Panc1 (cell line): Measurements from ENCODE around the gene MUC2.

Experiments
- CTCF ChIP-seq: fragments of 450-650 bp; IDR thresholded peaks from 2 replicates; pipeline ENCODE4 v1.5.1; 2017; ENCODE audit warnings: mild to moderate bottlenecking
- POLR2AphosphoS5 ChIP-seq: IDR thresholded peaks from 2 replicates; pipeline ENCODE4 v1.6.1; 2012; ENCODE audit warnings: mild to moderate bottlenecking, low read depth, low read length, moderate library complexity
- REST ChIP-seq, 2 experiments: IDR thresholded peaks; 2 replicates each; pipeline ENCODE4 v1.6.1; 2011 to 2012; ENCODE audit warnings: low read depth in 2 of 2, control low read depth in 1 of 2, low read length in 1 of 2, mild to moderate bottlenecking in 1 of 2, moderate library complexity in 1 of 2; ENCODE audit not compliant: insufficient read depth in 1 of 2
- TCF7L2 ChIP-seq: IDR thresholded peaks from 2 replicates; pipeline ENCODE4 v1.6.1; 2011; ENCODE audit warnings: mild to moderate bottlenecking, low read depth, low read length, inconsistent platforms

DNA sequence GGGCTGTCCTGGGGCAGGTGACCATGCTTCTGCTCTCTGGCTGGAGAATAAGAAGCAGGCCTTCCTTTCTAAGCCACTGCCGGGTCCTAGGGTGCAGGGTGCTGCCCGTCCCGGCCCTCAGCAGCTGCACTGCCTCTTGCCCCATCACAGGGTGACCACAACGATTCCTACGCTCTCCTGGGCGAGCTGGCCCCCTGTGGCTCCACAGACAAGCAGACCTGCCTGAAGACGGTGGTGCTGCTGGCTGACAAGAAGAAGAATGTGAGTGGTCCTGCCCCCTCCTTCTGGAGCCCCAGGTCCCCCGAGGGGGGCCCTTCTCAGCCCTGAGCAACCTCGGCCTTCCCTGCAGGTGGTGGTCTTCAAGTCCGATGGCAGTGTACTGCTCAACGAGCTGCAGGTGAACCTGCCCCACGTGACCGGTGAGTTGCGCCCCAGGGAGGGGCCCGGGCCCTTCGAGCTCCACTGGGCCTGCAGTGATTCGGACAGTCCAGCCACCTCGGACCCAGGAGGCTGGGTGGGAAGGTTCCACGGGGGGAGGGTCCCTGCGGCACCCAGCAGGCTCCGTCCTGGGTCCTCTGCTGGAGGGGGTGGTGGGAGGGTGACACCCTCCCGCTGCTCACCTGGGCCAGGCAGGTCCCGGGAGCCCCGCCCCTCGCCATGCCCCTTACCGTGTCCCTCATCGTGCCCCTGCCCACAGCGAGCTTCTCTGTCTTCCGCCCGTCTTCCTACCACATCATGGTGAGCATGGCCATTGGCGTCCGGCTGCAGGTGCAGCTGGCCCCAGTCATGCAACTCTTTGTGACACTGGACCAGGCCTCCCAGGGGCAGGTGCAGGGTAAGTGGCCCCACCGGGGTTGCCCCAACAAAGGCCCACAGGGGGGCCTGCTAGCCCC is 8.3 kb downstream of the MUC2 start:
- no peak for TF ChIP-seq CTCF
- TF ChIP-seq POLR2AphosphoS5: no peak
- no peak for TF ChIP-seq TCF7L2
- no peak for TF ChIP-seq REST (IDR thresholded peaks at IDR 0.05; ENCODE audit: insufficient read depth in 1 of 2, low read depth in 2 of 2, low read length in 1 of 2)
